ENCODE results near the gene ARHGEF33.

- TF ChIP-seq POLR2AphosphoS5 (IDR thresholded peaks at IDR 0.05; ENCODE audit: insufficient read depth in 1 of 2, low read depth in 1 of 2), result no peak
- no peak for TF ChIP-seq CTCF (IDR thresholded peaks at IDR 0.05)
- TF ChIP-seq POLR2A (IDR thresholded peaks at IDR 0.05), result no peak
Measured at GRCh38 chr2:38909872-38910271, 20.2 kb downstream of the ARHGEF33 start.
